Neural progenitor cell (in vitro differentiated cells): ENCODE results near the gene TARS1. TPM values are rescaled to one million over a fixed set of nuclear protein-coding genes. Genes with fewer than 3 reads are reported as not detected.

Experiments
- DNase-seq: peaks from one replicate; pipeline ENCODE4 v3.0.0-alpha.2; 2016; ENCODE audit warnings: low spot score
- H2AFZ ChIP-seq: fragments of 200-600 bp; sonication (generic); replicated peaks from 2 replicates; pipeline ENCODE4 v1.6.1; 2016; ENCODE audit warnings: antibody characterized with exemption
- H3F3A ChIP-seq: fragments of 200-600 bp; sonication (generic); 2 replicates; pipeline ENCODE4 v1.6.1; 2016; ENCODE audit warnings: antibody characterized with exemption, low read depth
- H3K27ac ChIP-seq: fragments of 200-600 bp; sonication (generic); 2 replicates; pipeline ENCODE4 v1.5.1; 2016; ENCODE audit warnings: mild to moderate bottlenecking
- H3K27me3 ChIP-seq: fragments of 200-600 bp; sonication (generic); 2 replicates; pipeline ENCODE4 v1.6.1; 2016; ENCODE audit warnings: mild to moderate bottlenecking, moderate library complexity
- H3K36me3 ChIP-seq: fragments of 200-600 bp; sonication (generic); 2 replicates; pipeline ENCODE4 v1.5.1; 2016
- H3K4me1 ChIP-seq: fragments of 200-600 bp; sonication (generic); 2 replicates; pipeline ENCODE4 v1.6.1; 2016; ENCODE audit warnings: mixed run types
- H3K4me2 ChIP-seq: fragments of 200-600 bp; sonication (generic); 2 replicates; pipeline ENCODE4 v1.6.1; 2016
- H3K4me3 ChIP-seq: fragments of 200-600 bp; sonication (generic); 2 replicates; pipeline ENCODE4 v1.5.1; 2016
- H3K79me2 ChIP-seq: fragments of 200-600 bp; sonication (generic); 2 replicates; pipeline ENCODE4 v1.6.1; 2016; ENCODE audit warnings: low read depth
- H3K9ac ChIP-seq: fragments of 200-600 bp; sonication (generic); 2 replicates; pipeline ENCODE4 v1.6.1; 2016
- H3K9me3 ChIP-seq: fragments of 200-600 bp; sonication (generic); 2 replicates; pipeline ENCODE4 v1.5.1; 2016; ENCODE audit warnings: low read depth
- H4K20me1 ChIP-seq: fragments of 200-600 bp; sonication (generic); 2 replicates; pipeline ENCODE4 v1.6.1; 2016; ENCODE audit warnings: low read depth
- H3K27ac Mint-ChIP-seq: 3 replicates; pipeline ENCODE4 v1.8.0; 2021; ENCODE audit warnings: mixed read lengths
- H3K27me3 Mint-ChIP-seq: 2 replicates; pipeline ENCODE4 v1.8.0; 2022; ENCODE audit warnings: low read depth, mild to moderate bottlenecking, inconsistent platforms, moderate library complexity, mixed read lengths; ENCODE audit not compliant: insufficient read depth
- H3K36me3 Mint-ChIP-seq: 3 replicates; pipeline ENCODE4 v1.8.0; 2021; ENCODE audit warnings: mixed read lengths
- H3K4me1 Mint-ChIP-seq: 3 replicates; pipeline ENCODE4 v1.8.0; 2021; ENCODE audit warnings: mixed read lengths
- H3K4me3 Mint-ChIP-seq: 3 replicates; pipeline ENCODE4 v1.8.0; 2021; ENCODE audit warnings: mild to moderate bottlenecking, moderate library complexity, mixed read lengths
- H3K9me3 Mint-ChIP-seq: 3 replicates; pipeline ENCODE4 v1.8.0; 2020; ENCODE audit warnings: mixed read lengths
- EZH2 ChIP-seq: fragments of 200-600 bp; sonication (generic); IDR thresholded peaks from 2 replicates; pipeline ENCODE4 v1.6.1; 2017; ENCODE audit warnings: antibody characterized with exemption, mild to moderate bottlenecking, moderate library complexity
- EZH2phosphoT487 ChIP-seq: fragments of 200-600 bp; sonication (generic); IDR thresholded peaks from 2 replicates; pipeline ENCODE4 v1.6.1; 2017; ENCODE audit warnings: antibody characterized with exemption
- total RNA-seq: library from RNA; depleted of rRNA; stranded (reverse); fragments of >200 nt; gene quantifications from 2 replicates; pipeline ENCODE4 v1.2.3, GENCODE V29; 2015; ENCODE audit warnings: low replicate concordance
- TF ChIP-seq, protein P1 (sequence below): fragments of 200-600 bp; sonication (generic); IDR thresholded peaks from 2 replicates; pipeline ENCODE4 v1.5.1; 2017; ENCODE audit warnings: antibody characterized with exemption, mild to moderate bottlenecking

TARS1 gene
- total RNA-seq, 1 donor from 2014 or later = 123 TPM

DNA sequence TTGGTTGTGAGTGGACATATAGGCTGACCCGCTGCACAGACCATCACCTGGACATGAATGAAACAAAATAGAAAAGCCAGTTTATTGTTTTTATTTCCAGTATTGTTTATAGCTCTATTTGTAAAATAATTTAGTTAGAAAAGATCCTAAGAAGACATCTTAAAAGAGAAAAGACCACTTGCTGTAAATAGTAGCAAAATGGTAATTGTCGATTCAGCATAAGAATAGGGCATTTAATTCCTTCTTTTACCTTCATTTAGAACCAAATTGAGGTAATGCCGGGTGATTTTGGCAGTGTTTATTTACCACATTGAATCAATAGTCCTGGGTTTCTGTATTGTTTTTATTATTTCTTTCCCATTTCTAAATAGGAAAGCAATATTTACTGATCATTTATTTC lies 7.4 kb downstream of the TARS1 start:
- Histone ChIP-seq H3K27ac (peak overlapping the region; percentile 8), H2AFZ (no peak overlapping the region), H3K79me2 (peaks cover 77% of the 10 kb centered on the region), H3K9me3 (no peaks in the 10 kb centered on the region), H3K4me3 (no peak overlapping the region), H3K4me1 (peaks cover 12% of the 10 kb centered on the region), H3K27me3 (no peaks in the 10 kb centered on the region), H3K4me2 (no peak overlapping the region), H3K9ac (no peak overlapping the region), H3F3A (peaks cover 23% of the 10 kb centered on the region), H4K20me1 (no peaks in the 10 kb centered on the region), H3K36me3 (no peaks in the 10 kb centered on the region)
- no peaks in the 10 kb centered on the region for H3K9me3 Mint-ChIP-seq
- peaks cover 5% of the 10 kb centered on the region for H3K4me1 Mint-ChIP-seq
- H3K4me3 Mint-ChIP-seq = no peak overlapping the region
- H3K27ac Mint-ChIP-seq = no peak overlapping the region
- no peak for DNase-seq
- TF ChIP-seq, protein P1, sequence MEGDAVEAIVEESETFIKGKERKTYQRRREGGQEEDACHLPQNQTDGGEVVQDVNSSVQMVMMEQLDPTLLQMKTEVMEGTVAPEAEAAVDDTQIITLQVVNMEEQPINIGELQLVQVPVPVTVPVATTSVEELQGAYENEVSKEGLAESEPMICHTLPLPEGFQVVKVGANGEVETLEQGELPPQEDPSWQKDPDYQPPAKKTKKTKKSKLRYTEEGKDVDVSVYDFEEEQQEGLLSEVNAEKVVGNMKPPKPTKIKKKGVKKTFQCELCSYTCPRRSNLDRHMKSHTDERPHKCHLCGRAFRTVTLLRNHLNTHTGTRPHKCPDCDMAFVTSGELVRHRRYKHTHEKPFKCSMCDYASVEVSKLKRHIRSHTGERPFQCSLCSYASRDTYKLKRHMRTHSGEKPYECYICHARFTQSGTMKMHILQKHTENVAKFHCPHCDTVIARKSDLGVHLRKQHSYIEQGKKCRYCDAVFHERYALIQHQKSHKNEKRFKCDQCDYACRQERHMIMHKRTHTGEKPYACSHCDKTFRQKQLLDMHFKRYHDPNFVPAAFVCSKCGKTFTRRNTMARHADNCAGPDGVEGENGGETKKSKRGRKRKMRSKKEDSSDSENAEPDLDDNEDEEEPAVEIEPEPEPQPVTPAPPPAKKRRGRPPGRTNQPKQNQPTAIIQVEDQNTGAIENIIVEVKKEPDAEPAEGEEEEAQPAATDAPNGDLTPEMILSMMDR = no peak
- no peak for TF ChIP-seq EZH2phosphoT487
- TF ChIP-seq EZH2 = no peak
- H3K27me3 Mint-ChIP-seq = no peaks in the 10 kb centered on the region
- peaks cover 40% of the 10 kb centered on the region for H3K36me3 Mint-ChIP-seq

DNA sequence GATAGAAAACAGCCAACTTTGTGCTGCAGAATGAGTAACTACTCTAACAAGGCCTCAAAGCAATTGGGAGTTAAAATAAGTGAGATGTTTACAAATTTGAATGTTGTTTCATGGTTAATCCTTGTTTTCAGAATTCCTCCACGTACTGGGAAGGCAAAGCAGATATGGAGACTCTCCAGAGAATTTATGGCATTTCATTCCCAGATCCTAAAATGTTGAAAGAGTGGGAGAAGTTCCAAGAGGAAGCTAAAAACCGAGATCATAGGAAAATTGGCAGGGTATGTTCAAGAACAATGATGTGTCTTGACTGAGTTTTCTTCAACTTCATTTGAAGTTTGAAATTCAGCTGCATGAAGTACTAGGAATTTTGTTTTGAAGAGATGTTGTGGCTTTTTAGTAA lies 16.4 kb downstream of the TARS1 start:
- Histone ChIP-seq H3K4me1 (no peaks in the 10 kb centered on the region), H3K9ac (no peak overlapping the region), H3K4me2 (no peak overlapping the region), H3K9me3 (no peaks in the 10 kb centered on the region), H3K79me2 (peaks cover 8% of the 10 kb centered on the region), H2AFZ (no peak overlapping the region), H4K20me1 (no peaks in the 10 kb centered on the region), H3K4me3 (no peak overlapping the region), H3F3A (no peaks in the 10 kb centered on the region), H3K27me3 (no peaks in the 10 kb centered on the region), H3K36me3 (peaks cover 39% of the 10 kb centered on the region), H3K27ac (no peak overlapping the region)
- H3K4me3 Mint-ChIP-seq = no peak overlapping the region
- no peaks in the 10 kb centered on the region for H3K4me1 Mint-ChIP-seq
- TF ChIP-seq EZH2 = no peak
- TF ChIP-seq, protein P1 = no peak
- no peak for TF ChIP-seq EZH2phosphoT487
- no peak for DNase-seq
- no peaks in the 10 kb centered on the region for H3K9me3 Mint-ChIP-seq
- no peak overlapping the region for H3K27ac Mint-ChIP-seq
- peaks cover 40% of the 10 kb centered on the region for H3K36me3 Mint-ChIP-seq
- H3K27me3 Mint-ChIP-seq = no peaks in the 10 kb centered on the region

DNA sequence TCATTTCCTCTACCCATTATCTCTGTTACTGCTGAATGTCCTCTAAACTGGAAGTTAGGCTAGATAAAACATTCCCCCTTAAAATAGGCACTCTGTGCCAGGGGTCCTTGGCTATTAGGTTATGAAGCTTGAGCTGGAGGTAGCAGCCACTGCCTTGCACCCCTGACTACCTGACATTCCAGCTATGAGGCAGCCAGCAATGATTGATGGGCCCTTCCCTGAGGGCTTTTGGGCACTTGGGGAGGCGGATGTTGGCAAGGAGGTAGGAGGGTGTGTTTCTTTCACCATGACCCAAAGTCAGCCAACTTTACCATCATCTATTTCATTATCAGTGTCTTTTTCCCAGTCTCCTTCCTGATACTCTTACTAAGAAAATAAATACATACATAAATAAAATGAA lies 17.1 kb downstream of the TARS1 start:
- Histone ChIP-seq H2AFZ (no peak overlapping the region), H3K36me3 (peaks cover 39% of the 10 kb centered on the region), H4K20me1 (no peaks in the 10 kb centered on the region), H3K4me3 (no peak overlapping the region), H3K9ac (no peak overlapping the region), H3K79me2 (peaks cover 8% of the 10 kb centered on the region), H3K9me3 (no peaks in the 10 kb centered on the region), H3K27ac (no peak overlapping the region), H3K27me3 (no peaks in the 10 kb centered on the region), H3K4me1 (no peaks in the 10 kb centered on the region), H3F3A (no peaks in the 10 kb centered on the region), H3K4me2 (no peak overlapping the region)
- peaks cover 42% of the 10 kb centered on the region for H3K36me3 Mint-ChIP-seq
- H3K27ac Mint-ChIP-seq = no peak overlapping the region
- DNase-seq = no peak
- H3K4me3 Mint-ChIP-seq = no peak overlapping the region
- TF ChIP-seq EZH2 (no peak), EZH2phosphoT487 (no peak)
- TF ChIP-seq, protein P1 = no peak
- no peaks in the 10 kb centered on the region for H3K4me1 Mint-ChIP-seq
- H3K9me3 Mint-ChIP-seq = no peaks in the 10 kb centered on the region
- no peaks in the 10 kb centered on the region for H3K27me3 Mint-ChIP-seq

DNA sequence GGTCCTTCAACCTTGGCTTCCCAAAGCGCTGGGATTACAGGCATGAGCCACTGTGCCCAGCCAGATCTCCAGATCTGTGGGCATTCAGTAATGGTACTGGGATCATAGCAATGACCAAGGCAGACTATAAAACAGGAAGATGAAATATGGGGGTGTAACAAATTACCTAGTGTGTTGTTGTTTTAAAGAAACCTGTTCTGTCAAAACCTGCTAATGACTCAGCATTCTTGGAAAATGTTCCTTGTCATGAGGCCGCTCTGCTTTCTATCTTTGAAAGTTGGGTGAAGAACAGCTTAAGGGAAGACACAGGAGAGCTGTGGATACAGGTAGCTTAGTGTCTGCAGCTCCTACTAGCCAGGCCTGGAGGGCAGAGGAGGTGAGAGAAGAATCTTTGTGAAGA lies 19.4 kb downstream of the TARS1 start:
- Histone ChIP-seq H3K4me3 (no peak overlapping the region), H4K20me1 (no peaks in the 10 kb centered on the region), H3K4me1 (no peaks in the 10 kb centered on the region), H2AFZ (no peak overlapping the region), H3K27me3 (no peaks in the 10 kb centered on the region), H3K36me3 (peaks cover 26% of the 10 kb centered on the region), H3K27ac (no peak overlapping the region), H3K79me2 (no peaks in the 10 kb centered on the region), H3K9me3 (no peaks in the 10 kb centered on the region), H3K9ac (no peak overlapping the region), H3K4me2 (no peak overlapping the region), H3F3A (no peaks in the 10 kb centered on the region)
- no peak for DNase-seq
- H3K4me1 Mint-ChIP-seq = no peaks in the 10 kb centered on the region
- H3K9me3 Mint-ChIP-seq = no peaks in the 10 kb centered on the region
- no peak overlapping the region for H3K27ac Mint-ChIP-seq
- TF ChIP-seq EZH2 (no peak), EZH2phosphoT487 (no peak)
- TF ChIP-seq, protein P1 = no peak
- H3K4me3 Mint-ChIP-seq = no peak overlapping the region
- peaks cover 47% of the 10 kb centered on the region for H3K36me3 Mint-ChIP-seq
- H3K27me3 Mint-ChIP-seq = no peaks in the 10 kb centered on the region
